OCI-LY1 (cell line): ENCODE results near the gene NUP107.

Experiments used
- H2AFZ ChIP-seq: fragments of 200-600 bp; sonication (generic), shearing (Covaris generic); 2 replicates; pipeline ENCODE4 v1.6.0; 2014; ENCODE audit warnings: antibody characterized with exemption, mild to moderate bottlenecking, low read length
- H3F3A ChIP-seq: fragments of 200-600 bp; sonication (generic), shearing (Covaris generic); 2 replicates; pipeline ENCODE4 v1.6.0; 2014; ENCODE audit warnings: mild to moderate bottlenecking, antibody characterized with exemption, low read length, moderate library complexity; ENCODE audit not compliant: insufficient read depth
- H3K27ac ChIP-seq: fragments of 200-600 bp; sonication (generic); 2 replicates; pipeline ENCODE4 v1.5.1; 2014; ENCODE audit warnings: low read length, mixed run types, mild to moderate bottlenecking, low read depth; ENCODE audit not compliant: poor library complexity, severe bottlenecking
- H3K27me3 ChIP-seq: fragments of 200-600 bp; sonication (generic); 2 replicates; pipeline ENCODE4 v1.6.0; 2014; ENCODE audit warnings: antibody characterized with exemption, mild to moderate bottlenecking, low read length, moderate library complexity; ENCODE audit not compliant: insufficient read depth
- H3K36me3 ChIP-seq: fragments of 200-600 bp; sonication (generic); 2 replicates; pipeline ENCODE4 v1.6.1; 2014; ENCODE audit warnings: mild to moderate bottlenecking, antibody characterized with exemption, low read length, moderate library complexity, mixed read lengths; ENCODE audit not compliant: insufficient read depth
- H3K4me1 ChIP-seq: fragments of 200-600 bp; sonication (generic); 2 replicates; pipeline ENCODE4 v1.5.1; 2014; ENCODE audit warnings: mild to moderate bottlenecking, low read length, moderate library complexity; ENCODE audit not compliant: insufficient read depth, severe bottlenecking
- H3K4me2 ChIP-seq: fragments of 200-600 bp; sonication (generic), shearing (Covaris generic); 2 replicates; pipeline ENCODE4 v1.6.1; 2014; ENCODE audit warnings: low read length
- H3K4me3 ChIP-seq: fragments of 200-600 bp; sonication (generic); 2 replicates; pipeline ENCODE4 v1.5.1; 2014; ENCODE audit warnings: low read length, low read depth, mild to moderate bottlenecking, mixed read lengths; ENCODE audit not compliant: poor library complexity, severe bottlenecking
- H3K79me2 ChIP-seq: fragments of 200-600 bp; shearing (Covaris generic); 2 replicates; pipeline ENCODE4 v1.6.1; 2016; ENCODE audit warnings: mixed run types, low read length, mixed read lengths; ENCODE audit not compliant: insufficient read depth
- H3K9ac ChIP-seq: fragments of 200-600 bp; sonication (generic), shearing (Covaris generic); 2 replicates; pipeline ENCODE4 v1.6.1; 2014; ENCODE audit warnings: mild to moderate bottlenecking, low read length, mixed read lengths
- H3K9me2 ChIP-seq: fragments of 200-600 bp; sonication (generic), shearing (Covaris generic); 2 replicates; pipeline ENCODE4 v1.6.1; 2014; ENCODE audit warnings: low read depth, mild to moderate bottlenecking, low read length, mixed read lengths
- H3K9me3 ChIP-seq: fragments of 200-600 bp; shearing (Covaris generic); 2 replicates; pipeline ENCODE4 v1.6.1; 2014; ENCODE audit warnings: low read length, mixed read lengths
- H4K20me1 ChIP-seq: fragments of 200-600 bp; sonication (generic), shearing (Covaris generic); 2 replicates; pipeline ENCODE4 v1.6.0; 2016; ENCODE audit warnings: mild to moderate bottlenecking, low read length; ENCODE audit not compliant: insufficient read depth
- CTCF ChIP-seq: fragments of 200-600 bp; sonication (generic), shearing (Covaris generic); IDR thresholded peaks from 2 replicates; pipeline ENCODE4 v1.5.1; 2017; ENCODE audit warnings: mild to moderate bottlenecking, antibody characterized with exemption, low read length, moderate library complexity, mixed read lengths
- EZH2 ChIP-seq: fragments of 200-600 bp; sonication (generic), shearing (Covaris generic); IDR thresholded peaks from 2 replicates; pipeline ENCODE4 v1.8.0; 2017; ENCODE audit warnings: borderline replicate concordance, mixed run types, mild to moderate bottlenecking, antibody characterized with exemption, low read length, moderate library complexity, mixed read lengths

NUP107 gene

GRCh38 chr12:68793436-68793835, 106.7 kb downstream of the NUP107 start:
- Histone ChIP-seq H3K4me2 (peak overlapping the region; percentile 54), H3K27me3 (no peaks in the 10 kb centered on the region), H3K79me2 (no peaks in the 10 kb centered on the region)

GRCh38 chr12:68793975-68794652, 107.3 kb downstream of the NUP107 start:
- Histone ChIP-seq H2AFZ (no peak overlapping the region), H4K20me1 (no peaks in the 10 kb centered on the region), H3F3A (no peaks in the 10 kb centered on the region), H3K27me3 (no peaks in the 10 kb centered on the region), H3K36me3 (no peaks in the 10 kb centered on the region), H3K4me2 (peak overlapping the region; percentile 54), H3K9me2 (no peaks in the 10 kb centered on the region), H3K4me1 (peaks cover 55% of the 10 kb centered on the region), H3K27ac (peak overlapping the region; percentile 89), H3K79me2 (no peaks in the 10 kb centered on the region), H3K4me3 (peak overlapping the region; percentile 39), H3K9ac (peak overlapping the region; percentile 55), H3K9me3 (no peaks in the 10 kb centered on the region)
- TF ChIP-seq CTCF (no peak), EZH2 (no peak)

More at GRCh38 chr12:68793436-68793835, 106.7 kb downstream of the NUP107 start:
- no peaks in the 10 kb centered on the region for H3K9me3 ChIP-seq
- no peaks in the 10 kb centered on the region for H3F3A ChIP-seq
- H4K20me1 ChIP-seq, result no peaks in the 10 kb centered on the region
- peaks cover 61% of the 10 kb centered on the region for H3K4me1 ChIP-seq
- H2AFZ ChIP-seq, result no peak overlapping the region
- peak overlapping the region; percentile 89 for H3K27ac ChIP-seq
- H3K36me3 ChIP-seq, result no peaks in the 10 kb centered on the region
- no peak for TF ChIP-seq CTCF
- H3K9ac ChIP-seq, result peak overlapping the region; percentile 55
- peak overlapping the region; percentile 39 for H3K4me3 ChIP-seq
- no peaks in the 10 kb centered on the region for H3K9me2 ChIP-seq

GRCh38 chr12:68794653-68795251, 108.0 kb downstream of the NUP107 start:
- no peaks in the 10 kb centered on the region for H4K20me1 ChIP-seq
- H3F3A ChIP-seq, result no peaks in the 10 kb centered on the region
- H3K4me1 ChIP-seq, result peaks cover 49% of the 10 kb centered on the region
- H2AFZ ChIP-seq, result no peak overlapping the region
- H3K27ac ChIP-seq, result peak overlapping the region; percentile 89
- H3K27me3 ChIP-seq, result no peaks in the 10 kb centered on the region
- no peaks in the 10 kb centered on the region for H3K36me3 ChIP-seq
- H3K4me3 ChIP-seq, result peak overlapping the region; percentile 39
- no peaks in the 10 kb centered on the region for H3K9me2 ChIP-seq
- no peaks in the 10 kb centered on the region for H3K79me2 ChIP-seq
- H3K9ac ChIP-seq, result peak overlapping the region; percentile 55; the same call in 1 of the 2 replicates
- H3K4me2 ChIP-seq, result peak overlapping the region; percentile 54
- H3K9me3 ChIP-seq, result no peaks in the 10 kb centered on the region
- TF ChIP-seq EZH2 (no peak), CTCF (no peak)
